ENCODE results near the gene MYNN.

GRCh38 chr3:169827712-169828111, 54.5 kb downstream of the MYNN start:
- TF ChIP-seq CTCF (conservative IDR thresholded peaks at IDR 0.05) (no peak), EZH2 (IDR thresholded peaks at IDR 0.05; ENCODE audit: low read depth) (no peak)
